GM12878 (cell line): Measurements from ENCODE around the gene GPR39. TPM values are rescaled to one million over a fixed set of nuclear protein-coding genes. Genes with fewer than 3 reads are reported as not detected.

Experiments
- ATAC-seq: fragments of 200-7000 bp; cut with Tn5 transposase; 3 replicates; pipeline ENCODE4 v1.9.1; 2020; ENCODE audit warnings: mild to moderate bottlenecking, moderate library complexity
- BruUV-seq: library from RNA; stranded (reverse); fragments of 400-500 nt; replicated peaks from 2 replicates; lab custom pipeline; 2021; lab: Mats Ljungman, UMichigan
- CTCF ChIA-PET: fragments of 300-600 bp; sonication (Branson Sonifier 250); formaldehyde crosslinking; extraction: SDS; loops from one replicate; lab custom pipeline; 2021; ENCODE audit warnings: inconsistent platforms; lab: Yijun Ruan, JAX
- POLR2A ChIA-PET: fragments of 350-600 bp; formaldehyde crosslinking; extraction: SDS; loops from one replicate; lab custom pipeline; 2021; ENCODE audit warnings: inconsistent platforms; lab: Charles Lee
- RAD21 ChIA-PET: fragments of 300-600 bp; sonication (Branson Sonifier 250); formaldehyde crosslinking; loops from one replicate; lab custom pipeline; 2023; ENCODE audit warnings: antibody characterized with exemption; ENCODE audit not compliant: unreplicated experiment; lab: Charles Lee
- SMC1A ChIA-PET: fragments of 300-600 bp; sonication (Branson Sonifier 250); formaldehyde crosslinking; loops from one replicate; lab custom pipeline; 2023; ENCODE audit not compliant: unreplicated experiment, uncharacterized antibody; lab: Charles Lee
- DNase-seq: peaks from one replicate; pipeline ENCODE4 v3.0.0-alpha.2; 2011; ENCODE audit warnings: low read depth, low spot score
- FAIRE-seq: peaks from 3 replicates; lab custom pipeline; 2011; peaks lifted over from hg19 to GRCh38; lab: Jason Lieb, UNC
- H2AFZ ChIP-seq: 2 replicates; pipeline ENCODE4 v1.6.0; 2011; ENCODE audit warnings: low read depth, low read length, control low read depth; ENCODE audit not compliant: control insufficient read depth
- H3K27ac ChIP-seq: 2 replicates; pipeline ENCODE4 v1.5.1; 2011; ENCODE audit warnings: control low read depth; ENCODE audit not compliant: control insufficient read depth, insufficient read depth
- H3K27me3 ChIP-seq, 2 experiments: replicated peaks in 1 of 2; 2 replicates each; pipeline versions ENCODE4 v1.6.0 to v1.6.1; 2011; ENCODE audit warnings: low read length in 1 of 2; ENCODE audit not compliant: control insufficient read depth in 2 of 2, insufficient read depth in 2 of 2
- H3K36me3 ChIP-seq, 2 experiments: 2 replicates each; pipeline ENCODE4 v1.5.1; 2011; ENCODE audit warnings: low read length in 1 of 2; ENCODE audit not compliant: control insufficient read depth in 2 of 2, insufficient read depth in 2 of 2
- H3K4me1 ChIP-seq: 2 replicates; pipeline ENCODE4 v1.6.1; 2011; ENCODE audit warnings: mild to moderate bottlenecking, low read length, moderate library complexity, mixed read lengths; ENCODE audit not compliant: control insufficient read depth, insufficient read depth
- H3K4me2 ChIP-seq: 2 replicates; pipeline ENCODE4 v1.6.0; 2011; ENCODE audit warnings: control low read depth; ENCODE audit not compliant: control insufficient read depth, insufficient read depth
- H3K4me3 ChIP-seq: fragments of 200-600 bp; sonication (generic); 2 replicates; pipeline ENCODE4 v1.5.1; 2016
- H3K79me2 ChIP-seq: 2 replicates; pipeline ENCODE4 v1.6.0; 2011; ENCODE audit warnings: low read length; ENCODE audit not compliant: control insufficient read depth, insufficient read depth
- H3K9ac ChIP-seq: 2 replicates; pipeline ENCODE4 v1.8.0; 2011; ENCODE audit warnings: low read length, control low read depth, mixed read lengths; ENCODE audit not compliant: control insufficient read depth, insufficient read depth
- H3K9me3 ChIP-seq: replicated peaks from 3 replicates; pipeline ENCODE4 v1.5.1; 2011; ENCODE audit warnings: mild to moderate bottlenecking, low read length; ENCODE audit not compliant: control insufficient read depth, insufficient read depth
- H4K20me1 ChIP-seq: 2 replicates; pipeline ENCODE4 v1.6.0; 2011; ENCODE audit not compliant: control insufficient read depth, insufficient read depth
- BCL11A ChIP-seq: IDR thresholded peaks from 2 replicates; pipeline ENCODE4 v1.6.1; 2011; ENCODE audit warnings: low read depth, low read length
- CHD1 ChIP-seq: IDR thresholded peaks from 2 replicates; pipeline ENCODE4 v1.6.1; 2012; ENCODE audit warnings: low read depth, low read length, improper control_type of control experiment
- FOXM1 ChIP-seq: IDR thresholded peaks from 2 replicates; pipeline ENCODE4 v1.6.1; 2012; ENCODE audit warnings: low read depth, mild to moderate bottlenecking, inconsistent platforms, low read length, moderate library complexity
- MEF2B ChIP-seq: fragments of 450-650 bp; IDR thresholded peaks from 2 replicates; pipeline ENCODE4 v1.6.1; 2018; ENCODE audit warnings: mild to moderate bottlenecking, moderate library complexity; ENCODE audit not compliant: partially characterized antibody, poor library complexity, severe bottlenecking
- NFXL1 ChIP-seq: fragments of 450-650 bp; IDR thresholded peaks from 2 replicates; pipeline ENCODE4 v1.6.1; 2017; ENCODE audit warnings: antibody characterized with exemption, mild to moderate bottlenecking, borderline replicate concordance
- NFYA ChIP-seq: IDR thresholded peaks from 2 replicates; pipeline ENCODE4 v1.6.1; 2011; ENCODE audit warnings: low read depth, mild to moderate bottlenecking, low read length, improper control_type of control experiment, borderline replicate concordance
- RFX5 ChIP-seq: IDR thresholded peaks from 2 replicates; pipeline ENCODE4 v1.6.1; 2011; ENCODE audit warnings: low read depth, low read length, improper control_type of control experiment
- RUNX3 ChIP-seq: IDR thresholded peaks from 2 replicates; pipeline ENCODE4 v1.6.1; 2012; ENCODE audit warnings: low read length, inconsistent platforms
- YY1 ChIP-seq: IDR thresholded peaks from 2 replicates; pipeline ENCODE4 v1.6.1; 2011; ENCODE audit warnings: low read depth, mild to moderate bottlenecking, low read length
- ZBED1 ChIP-seq: IDR thresholded peaks from 2 replicates; pipeline ENCODE4 v1.6.1; 2016; ENCODE audit warnings: borderline replicate concordance
- ZNF217 ChIP-seq: fragments of 450-650 bp; IDR thresholded peaks from 2 replicates; pipeline ENCODE4 v1.6.1; 2017; ENCODE audit warnings: antibody characterized with exemption, mild to moderate bottlenecking
- WGBS: methylation state at CpG from one replicate; pipeline ENCODE4 v1.1.6; 2016; ENCODE audit warnings: low lambda C conversion rate; ENCODE audit not compliant: insufficient replicate concordance, insufficient coverage; ENCODE audit errors: missing lambda C conversion rate; 5-methylcytosine and 5-hydroxymethylcytosine counted together
- in situ Hi-C: fragments of 300-500 bp; cut with MboI; formaldehyde crosslinking; loops from 9 replicates; pipeline ENCODE4 v1.14.3; 2018; ENCODE audit warnings: mixed read lengths
- intact Hi-C: fragments of 100-400 bp; cut with micrococcal nuclease; formaldehyde crosslinking; loops from one replicate; pipeline ENCODE4 v1.14.2; 2022; ENCODE audit not compliant: unreplicated experiment
- polyA plus RNA-seq, 11 experiments: library from polyadenylated mRNA; depleted of rRNA in 4 of 11; unstranded in 6 of 11; stranded (reverse) in 5 of 11; fragments of >200 nt; fragmentation: Nextera tagmentation in 4 of 11; fragmentation: Illumina TruSeq in 1 of 11; extraction: Ambion mirVana in 4 of 11; extraction: Trizol in 1 of 11; gene quantifications; 1 replicate in 1 of 11; 2 replicates in 10 of 11; pipeline versions ENCODE4 v1.2.1 to v1.2.3, GENCODE V29; 2011 to 2016; ENCODE audit warnings: inconsistent platforms in 2 of 11, missing spikeins in 2 of 11, low read depth in 1 of 11
- total RNA-seq, 4 experiments: library from RNA; depleted of rRNA in 3 of 4; stranded (reverse); fragments of >200 nt in 3 of 4; fragmentation: Illumina TruSeq in 1 of 4; extraction: Trizol in 1 of 4; gene quantifications; 2 replicates each; pipeline versions ENCODE4 v1.2.1 to v1.2.3, GENCODE V29; 2013 to 2021
- TF ChIP-seq, protein P1 (sequence below): fragments of 450-650 bp; IDR thresholded peaks from 2 replicates; pipeline ENCODE4 v1.6.1; 2018; ENCODE audit warnings: mild to moderate bottlenecking, low read depth, moderate library complexity; ENCODE audit not compliant: partially characterized antibody
- TF ChIP-seq, protein P2 (sequence below): IDR thresholded peaks from 2 replicates; pipeline ENCODE4 v1.6.1; 2011; ENCODE audit warnings: borderline replicate concordance, low read depth, mild to moderate bottlenecking, moderate library complexity, mixed read lengths, low read length; ENCODE audit not compliant: insufficient read depth; ENCODE audit errors: extremely low read length
- TF ChIP-seq, protein P3 (sequence below): fragments of 450-650 bp; IDR thresholded peaks from 2 replicates; pipeline ENCODE4 v1.6.1; 2016; ENCODE audit warnings: mild to moderate bottlenecking, moderate library complexity, borderline replicate concordance

GPR39 gene
- total and polyA plus RNA-seq, 10 of the 15 experiments (the other 5 are each of a cell fraction or from before 2014, with no cell fraction given) = 0.05 to 0.23 TPM; not detected in 8

DNA sequence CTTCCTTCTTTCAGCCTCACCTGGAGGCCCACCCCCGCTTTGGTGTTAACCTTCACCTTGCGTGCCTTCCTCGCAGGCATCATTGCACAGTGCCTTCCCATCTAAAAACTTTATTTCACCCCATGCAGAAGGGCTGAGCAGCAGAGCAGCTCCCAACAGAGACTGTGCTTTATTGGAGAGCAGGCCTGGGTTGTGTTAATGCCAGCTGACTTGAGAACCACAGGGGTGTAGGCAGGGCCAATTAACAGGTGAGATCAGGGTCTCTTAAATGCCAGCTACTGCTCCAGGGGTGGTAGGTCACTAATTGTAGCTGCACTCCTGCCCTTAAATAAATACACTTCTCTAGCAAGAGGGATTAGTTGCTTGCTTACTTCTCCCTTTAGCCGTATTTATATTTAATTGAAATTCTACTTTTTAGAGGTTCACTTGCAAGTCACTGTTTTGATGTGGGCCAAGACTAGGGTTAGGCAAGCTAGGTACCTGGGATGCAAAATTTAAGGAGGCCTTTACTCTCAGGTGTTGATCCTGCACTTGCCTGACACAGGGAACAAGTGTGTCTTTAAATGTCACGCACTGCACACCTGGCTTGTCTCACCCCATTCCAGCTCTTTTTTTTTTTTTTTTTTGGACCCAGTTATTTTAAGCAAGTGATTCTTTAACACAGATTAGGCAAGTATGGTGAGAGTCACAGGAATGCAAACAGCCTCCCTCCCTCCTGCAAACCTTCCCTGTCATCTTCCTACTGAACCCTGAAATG is 198.9 kb downstream of the GPR39 start (continued):
- TF ChIP-seq, protein P1, sequence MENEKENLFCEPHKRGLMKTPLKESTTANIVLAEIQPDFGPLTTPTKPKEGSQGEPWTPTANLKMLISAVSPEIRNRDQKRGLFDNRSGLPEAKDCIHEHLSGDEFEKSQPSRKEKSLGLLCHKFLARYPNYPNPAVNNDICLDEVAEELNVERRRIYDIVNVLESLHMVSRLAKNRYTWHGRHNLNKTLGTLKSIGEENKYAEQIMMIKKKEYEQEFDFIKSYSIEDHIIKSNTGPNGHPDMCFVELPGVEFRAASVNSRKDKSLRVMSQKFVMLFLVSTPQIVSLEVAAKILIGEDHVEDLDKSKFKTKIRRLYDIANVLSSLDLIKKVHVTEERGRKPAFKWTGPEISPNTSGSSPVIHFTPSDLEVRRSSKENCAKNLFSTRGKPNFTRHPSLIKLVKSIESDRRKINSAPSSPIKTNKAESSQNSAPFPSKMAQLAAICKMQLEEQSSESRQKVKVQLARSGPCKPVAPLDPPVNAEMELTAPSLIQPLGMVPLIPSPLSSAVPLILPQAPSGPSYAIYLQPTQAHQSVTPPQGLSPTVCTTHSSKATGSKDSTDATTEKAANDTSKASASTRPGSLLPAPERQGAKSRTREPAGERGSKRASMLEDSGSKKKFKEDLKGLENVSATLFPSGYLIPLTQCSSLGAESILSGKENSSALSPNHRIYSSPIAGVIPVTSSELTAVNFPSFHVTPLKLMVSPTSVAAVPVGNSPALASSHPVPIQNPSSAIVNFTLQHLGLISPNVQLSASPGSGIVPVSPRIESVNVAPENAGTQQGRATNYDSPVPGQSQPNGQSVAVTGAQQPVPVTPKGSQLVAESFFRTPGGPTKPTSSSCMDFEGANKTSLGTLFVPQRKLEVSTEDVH = no peak
- TF ChIP-seq, protein P2, sequence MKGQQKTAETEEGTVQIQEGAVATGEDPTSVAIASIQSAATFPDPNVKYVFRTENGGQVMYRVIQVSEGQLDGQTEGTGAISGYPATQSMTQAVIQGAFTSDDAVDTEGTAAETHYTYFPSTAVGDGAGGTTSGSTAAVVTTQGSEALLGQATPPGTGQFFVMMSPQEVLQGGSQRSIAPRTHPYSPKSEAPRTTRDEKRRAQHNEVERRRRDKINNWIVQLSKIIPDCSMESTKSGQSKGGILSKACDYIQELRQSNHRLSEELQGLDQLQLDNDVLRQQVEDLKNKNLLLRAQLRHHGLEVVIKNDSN = no peak
- TF ChIP-seq CHD1 (no peak), ZBED1 (no peak), RFX5 (no peak)

DNA sequence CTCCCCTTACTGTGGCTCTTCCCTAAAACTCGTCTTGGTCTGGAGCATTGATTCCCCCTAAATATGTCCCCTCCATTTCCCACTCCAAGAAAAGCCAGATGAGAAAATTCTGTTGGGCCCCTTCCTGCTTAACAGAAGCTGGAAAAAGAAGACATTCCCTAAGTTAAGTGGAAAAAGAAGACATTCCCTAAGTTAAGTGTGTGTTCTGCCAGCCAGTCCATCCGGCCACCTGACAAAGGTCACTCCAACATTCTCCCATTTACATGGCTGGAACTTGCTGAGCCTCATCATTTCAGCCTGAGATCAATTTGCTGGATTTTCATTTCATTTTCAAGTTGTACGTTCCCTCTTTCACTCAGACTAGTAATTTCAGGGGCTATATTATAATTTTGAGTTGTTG is 201.4 kb downstream of the GPR39 start:
- Histone ChIP-seq H3K4me3 (no peak overlapping the region), H3K9ac (no peak overlapping the region), H4K20me1 (no peaks in the 10 kb centered on the region), H2AFZ (no peak overlapping the region), H3K27ac (no peak overlapping the region), H3K4me1 (no peaks in the 10 kb centered on the region), H3K9me3 (no peaks in the 10 kb centered on the region), H3K27me3 (no peaks in the 10 kb centered on the region), H3K4me2 (no peak overlapping the region), H3K36me3 (no peaks in the 10 kb centered on the region), H3K79me2 (no peaks in the 10 kb centered on the region)
- no peak for FAIRE-seq
- SMC1A ChIA-PET = no interaction called here
- no peak for DNase-seq
- RAD21 ChIA-PET = no interaction called here
- BruUV-seq = no TSS peak
- no peak for ATAC-seq
- CTCF ChIA-PET = no interaction called here
- WGBS = 0% methylated on average over 3 of the region's 3 CpGs
- intact Hi-C loops (no loop called here), in situ Hi-C loops (no loop called here)
- POLR2A ChIA-PET = no interaction called here
- TF ChIP-seq RUNX3 = no peak
- no peak for TF ChIP-seq NFXL1
- TF ChIP-seq, protein P3, sequence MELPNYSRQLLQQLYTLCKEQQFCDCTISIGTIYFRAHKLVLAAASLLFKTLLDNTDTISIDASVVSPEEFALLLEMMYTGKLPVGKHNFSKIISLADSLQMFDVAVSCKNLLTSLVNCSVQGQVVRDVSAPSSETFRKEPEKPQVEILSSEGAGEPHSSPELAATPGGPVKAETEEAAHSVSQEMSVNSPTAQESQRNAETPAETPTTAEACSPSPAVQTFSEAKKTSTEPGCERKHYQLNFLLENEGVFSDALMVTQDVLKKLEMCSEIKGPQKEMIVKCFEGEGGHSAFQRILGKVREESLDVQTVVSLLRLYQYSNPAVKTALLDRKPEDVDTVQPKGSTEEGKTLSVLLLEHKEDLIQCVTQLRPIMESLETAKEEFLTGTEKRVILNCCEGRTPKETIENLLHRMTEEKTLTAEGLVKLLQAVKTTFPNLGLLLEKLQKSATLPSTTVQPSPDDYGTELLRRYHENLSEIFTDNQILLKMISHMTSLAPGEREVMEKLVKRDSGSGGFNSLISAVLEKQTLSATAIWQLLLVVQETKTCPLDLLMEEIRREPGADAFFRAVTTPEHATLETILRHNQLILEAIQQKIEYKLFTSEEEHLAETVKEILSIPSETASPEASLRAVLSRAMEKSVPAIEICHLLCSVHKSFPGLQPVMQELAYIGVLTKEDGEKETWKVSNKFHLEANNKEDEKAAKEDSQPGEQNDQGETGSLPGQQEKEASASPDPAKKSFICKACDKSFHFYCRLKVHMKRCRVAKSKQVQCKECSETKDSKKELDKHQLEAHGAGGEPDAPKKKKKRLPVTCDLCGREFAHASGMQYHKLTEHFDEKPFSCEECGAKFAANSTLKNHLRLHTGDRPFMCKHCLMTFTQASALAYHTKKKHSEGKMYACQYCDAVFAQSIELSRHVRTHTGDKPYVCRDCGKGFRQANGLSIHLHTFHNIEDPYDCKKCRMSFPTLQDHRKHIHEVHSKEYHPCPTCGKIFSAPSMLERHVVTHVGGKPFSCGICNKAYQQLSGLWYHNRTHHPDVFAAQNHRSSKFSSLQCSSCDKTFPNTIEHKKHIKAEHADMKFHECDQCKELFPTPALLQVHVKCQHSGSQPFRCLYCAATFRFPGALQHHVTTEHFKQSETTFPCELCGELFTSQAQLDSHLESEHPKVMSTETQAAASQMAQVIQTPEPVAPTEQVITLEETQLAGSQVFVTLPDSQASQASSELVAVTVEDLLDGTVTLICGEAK = no peak
- no peak for TF ChIP-seq NFYA
- TF ChIP-seq YY1 = no peak
- no peak for TF ChIP-seq BCL11A
- TF ChIP-seq ZNF217 = no peak
- TF ChIP-seq MEF2B = no peak
- TF ChIP-seq FOXM1 = no peak
